GM12878 (cell line): ENCODE data around the gene CLCN7. TPM values are rescaled to one million over a fixed set of nuclear protein-coding genes. Genes with fewer than 3 reads are reported as not detected.

Source experiments
- ATAC-seq: fragments of 200-7000 bp; cut with Tn5 transposase; 3 replicates; pipeline ENCODE4 v1.9.1; 2020; ENCODE audit warnings: mild to moderate bottlenecking, moderate library complexity
- BruUV-seq: library from RNA; stranded (reverse); fragments of 400-500 nt; replicated peaks from 2 replicates; lab custom pipeline; 2021; lab: Mats Ljungman, UMichigan
- CTCF ChIA-PET: fragments of 300-600 bp; sonication (Branson Sonifier 250); formaldehyde crosslinking; extraction: SDS; loops from one replicate; lab custom pipeline; 2021; ENCODE audit warnings: inconsistent platforms; lab: Yijun Ruan, JAX
- POLR2A ChIA-PET: fragments of 350-600 bp; formaldehyde crosslinking; extraction: SDS; loops from one replicate; lab custom pipeline; 2021; ENCODE audit warnings: inconsistent platforms; lab: Charles Lee
- RAD21 ChIA-PET: fragments of 300-600 bp; sonication (Branson Sonifier 250); formaldehyde crosslinking; loops from one replicate; lab custom pipeline; 2023; ENCODE audit warnings: antibody characterized with exemption; ENCODE audit not compliant: unreplicated experiment; lab: Charles Lee
- SMC1A ChIA-PET: fragments of 300-600 bp; sonication (Branson Sonifier 250); formaldehyde crosslinking; loops from one replicate; lab custom pipeline; 2023; ENCODE audit not compliant: unreplicated experiment, uncharacterized antibody; lab: Charles Lee
- DNase-seq: peaks from one replicate; pipeline ENCODE4 v3.0.0-alpha.2; 2011; ENCODE audit warnings: low read depth, low spot score
- FAIRE-seq: peaks from 3 replicates; lab custom pipeline; 2011; peaks lifted over from hg19 to GRCh38; lab: Jason Lieb, UNC
- H2AFZ ChIP-seq: 2 replicates; pipeline ENCODE4 v1.6.0; 2011; ENCODE audit warnings: low read depth, low read length, control low read depth; ENCODE audit not compliant: control insufficient read depth
- H3K27ac ChIP-seq: 2 replicates; pipeline ENCODE4 v1.5.1; 2011; ENCODE audit warnings: control low read depth; ENCODE audit not compliant: control insufficient read depth, insufficient read depth
- H3K27me3 ChIP-seq, 2 experiments: replicated peaks in 1 of 2; 2 replicates each; pipeline versions ENCODE4 v1.6.0 to v1.6.1; 2011; ENCODE audit warnings: low read length in 1 of 2; ENCODE audit not compliant: control insufficient read depth in 2 of 2, insufficient read depth in 2 of 2
- H3K36me3 ChIP-seq, 2 experiments: 2 replicates each; pipeline ENCODE4 v1.5.1; 2011; ENCODE audit warnings: low read length in 1 of 2; ENCODE audit not compliant: control insufficient read depth in 2 of 2, insufficient read depth in 2 of 2
- H3K4me1 ChIP-seq: 2 replicates; pipeline ENCODE4 v1.6.1; 2011; ENCODE audit warnings: mild to moderate bottlenecking, low read length, moderate library complexity, mixed read lengths; ENCODE audit not compliant: control insufficient read depth, insufficient read depth
- H3K4me2 ChIP-seq: 2 replicates; pipeline ENCODE4 v1.6.0; 2011; ENCODE audit warnings: control low read depth; ENCODE audit not compliant: control insufficient read depth, insufficient read depth
- H3K4me3 ChIP-seq: fragments of 200-600 bp; sonication (generic); 2 replicates; pipeline ENCODE4 v1.5.1; 2016
- H3K79me2 ChIP-seq: 2 replicates; pipeline ENCODE4 v1.6.0; 2011; ENCODE audit warnings: low read length; ENCODE audit not compliant: control insufficient read depth, insufficient read depth
- H3K9ac ChIP-seq: 2 replicates; pipeline ENCODE4 v1.8.0; 2011; ENCODE audit warnings: low read length, control low read depth, mixed read lengths; ENCODE audit not compliant: control insufficient read depth, insufficient read depth
- H3K9me3 ChIP-seq: replicated peaks from 3 replicates; pipeline ENCODE4 v1.5.1; 2011; ENCODE audit warnings: mild to moderate bottlenecking, low read length; ENCODE audit not compliant: control insufficient read depth, insufficient read depth
- H4K20me1 ChIP-seq: 2 replicates; pipeline ENCODE4 v1.6.0; 2011; ENCODE audit not compliant: control insufficient read depth, insufficient read depth
- ATF7 ChIP-seq: fragments of 450-650 bp; IDR thresholded peaks from 2 replicates; pipeline ENCODE4 v1.6.1; 2016; ENCODE audit warnings: low read depth, mild to moderate bottlenecking
- CHD4 ChIP-seq: fragments of 200-600 bp; sonication (generic); IDR thresholded peaks from 2 replicates; pipeline ENCODE4 v1.6.1; 2016; ENCODE audit warnings: mild to moderate bottlenecking
- CREM ChIP-seq: IDR thresholded peaks from 2 replicates; pipeline ENCODE4 v1.6.1; 2014; ENCODE audit warnings: antibody characterized with exemption, low read depth
- ESRRA ChIP-seq: IDR thresholded peaks from 2 replicates; pipeline ENCODE4 v1.6.1; 2012; ENCODE audit warnings: mild to moderate bottlenecking, low read length, improper control_type of control experiment
- GABPA ChIP-seq: IDR thresholded peaks from 2 replicates; pipeline ENCODE4 v1.6.1; 2014; ENCODE audit warnings: antibody characterized with exemption, low read depth, mild to moderate bottlenecking, inconsistent platforms
- HCFC1 ChIP-seq: fragments of 150-350 bp; IDR thresholded peaks from 2 replicates; pipeline ENCODE4 v1.6.1; 2014; ENCODE audit warnings: low read length
- IRF4 ChIP-seq: IDR thresholded peaks from 2 replicates; pipeline ENCODE4 v1.6.1; 2011; ENCODE audit warnings: low read depth, low read length
- MTA2 ChIP-seq: fragments of 450-650 bp; IDR thresholded peaks from 2 replicates; pipeline ENCODE4 v1.6.1; 2016; ENCODE audit warnings: low read depth, mild to moderate bottlenecking, moderate library complexity
- MYC ChIP-seq: IDR thresholded peaks from 2 replicates; pipeline ENCODE4 v1.6.1; 2011; ENCODE audit warnings: mild to moderate bottlenecking, low read length, moderate library complexity, inconsistent platforms; ENCODE audit not compliant: insufficient read depth, insufficient replicate concordance, insufficient read length, severe bottlenecking
- NFYB ChIP-seq: IDR thresholded peaks from 2 replicates; pipeline ENCODE4 v1.6.1; 2011; ENCODE audit warnings: low read depth, mild to moderate bottlenecking, low read length, improper control_type of control experiment, moderate library complexity; ENCODE audit not compliant: insufficient read depth
- NR2C2 ChIP-seq: IDR thresholded peaks from 2 replicates; pipeline ENCODE4 v1.6.1; 2011; ENCODE audit warnings: borderline replicate concordance, low read depth; ENCODE audit not compliant: control insufficient read depth, insufficient read length
- NRF1 ChIP-seq: conservative IDR thresholded peaks from 2 replicates; pipeline ENCODE4 v1.6.1; 2011; ENCODE audit warnings: mild to moderate bottlenecking, low read depth, low read length, improper control_type of control experiment
- RCOR1 ChIP-seq: conservative IDR thresholded peaks from 2 replicates; pipeline ENCODE4 v1.6.1; 2012; ENCODE audit warnings: low read depth, low read length, improper control_type of control experiment
- STAT1 ChIP-seq: fragments of 450-650 bp; conservative IDR thresholded peaks from 2 replicates; pipeline ENCODE4 v1.6.1; 2014; ENCODE audit warnings: antibody characterized with exemption, mild to moderate bottlenecking
- STAT3 ChIP-seq: IDR thresholded peaks from 2 replicates; pipeline ENCODE4 v1.6.1; 2011; ENCODE audit warnings: low read depth, low read length, improper control_type of control experiment
- TCF7 ChIP-seq: IDR thresholded peaks from 2 replicates; pipeline ENCODE4 v1.6.1; 2014; ENCODE audit warnings: antibody characterized with exemption, borderline replicate concordance
- ZBTB11 ChIP-seq: fragments of 450-650 bp; formaldehyde crosslinking; IDR thresholded peaks from 2 replicates; pipeline ENCODE4 v1.5.0; 2022; ENCODE audit warnings: mild to moderate bottlenecking, missing genetic modification characterization
- ZNF24 ChIP-seq: fragments of 450-650 bp; IDR thresholded peaks from 2 replicates; pipeline ENCODE4 v1.6.1; 2017; ENCODE audit warnings: antibody characterized with exemption, mild to moderate bottlenecking
- ZNF274 ChIP-seq: IDR thresholded peaks from one replicate; pipeline ENCODE4 v1.8.0; 2011; ENCODE audit not compliant: insufficient read length, insufficient read depth
- WGBS: methylation state at CpG from one replicate; pipeline ENCODE4 v1.1.6; 2016; ENCODE audit warnings: low lambda C conversion rate; ENCODE audit not compliant: insufficient replicate concordance, insufficient coverage; ENCODE audit errors: missing lambda C conversion rate; 5-methylcytosine and 5-hydroxymethylcytosine counted together
- in situ Hi-C: fragments of 300-500 bp; cut with MboI; formaldehyde crosslinking; loops from 9 replicates; pipeline ENCODE4 v1.14.3; 2018; ENCODE audit warnings: mixed read lengths
- intact Hi-C: fragments of 100-400 bp; cut with micrococcal nuclease; formaldehyde crosslinking; loops from one replicate; pipeline ENCODE4 v1.14.2; 2022; ENCODE audit not compliant: unreplicated experiment
- polyA plus RNA-seq, 11 experiments: library from polyadenylated mRNA; depleted of rRNA in 4 of 11; unstranded in 6 of 11; stranded (reverse) in 5 of 11; fragments of >200 nt; fragmentation: Nextera tagmentation in 4 of 11; fragmentation: Illumina TruSeq in 1 of 11; extraction: Ambion mirVana in 4 of 11; extraction: Trizol in 1 of 11; gene quantifications; 1 replicate in 1 of 11; 2 replicates in 10 of 11; pipeline versions ENCODE4 v1.2.1 to v1.2.3, GENCODE V29; 2011 to 2016; ENCODE audit warnings: inconsistent platforms in 2 of 11, missing spikeins in 2 of 11, low read depth in 1 of 11
- total RNA-seq, 4 experiments: library from RNA; depleted of rRNA in 3 of 4; stranded (reverse); fragments of >200 nt in 3 of 4; fragmentation: Illumina TruSeq in 1 of 4; extraction: Trizol in 1 of 4; gene quantifications; 2 replicates each; pipeline versions ENCODE4 v1.2.1 to v1.2.3, GENCODE V29; 2013 to 2021

CLCN7 gene
- total and polyA plus RNA-seq, 10 of the 15 experiments (the other 5 are each of a cell fraction or from before 2014, with no cell fraction given) = 0.04 to 62.5 (median 19.9) TPM

DNA sequence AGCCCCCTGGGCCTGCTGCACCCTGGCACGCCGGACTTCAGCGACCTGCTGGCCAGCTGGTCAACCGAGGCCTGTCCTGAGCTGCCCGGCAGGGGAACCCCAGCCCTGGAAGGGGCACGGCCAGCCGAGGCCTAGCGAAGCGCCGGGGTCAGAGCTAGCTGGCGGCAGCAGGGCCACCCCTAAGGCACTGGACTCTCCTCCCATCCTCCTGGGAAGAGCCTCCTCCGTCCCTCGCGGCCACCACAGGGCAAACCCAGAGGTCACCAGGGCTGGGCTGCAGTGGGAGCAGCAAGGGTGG, 41.6 kb downstream of the CLCN7 start:
- H3K4me1 ChIP-seq = no peaks in the 10 kb centered on the region
- H3K9ac ChIP-seq = no peak overlapping the region
- H3K27me3 ChIP-seq = peaks cover 0 to 10% of the 10 kb centered on the region in 2 experiments
- ChIA-PET SMC1A (no interaction called here), RAD21 (interaction anchor here (0.7 kb wide), 1 partner anchor 8 kb away, joined by 3 read pairs; no protein-coding TSS in a partner anchor), POLR2A (no interaction called here)
- BruUV-seq = no TSS peak
- FAIRE-seq = no peak
- no peaks in the 10 kb centered on the region for H3K36me3 ChIP-seq
- H4K20me1 ChIP-seq = no peaks in the 10 kb centered on the region; the same call in 1 of the 2 replicates
- H3K4me2 ChIP-seq = no peak overlapping the region
- H3K79me2 ChIP-seq = no peaks in the 10 kb centered on the region
- TF ChIP-seq ZNF24 = no peak
- TF ChIP-seq CREM = no peak
- no peak for TF ChIP-seq GABPA
- TF ChIP-seq IRF4 = no peak
- TF ChIP-seq NFYB = no peak
- TF ChIP-seq ESRRA = no peak
- TF ChIP-seq STAT3 = no peak
- TF ChIP-seq RCOR1 = no peak
- no peak for TF ChIP-seq TCF7
- TF ChIP-seq HCFC1 = no peak
- no peak for TF ChIP-seq NR2C2
- no peak for TF ChIP-seq NRF1
- TF ChIP-seq ZNF274 = no peak
- no peak for TF ChIP-seq MTA2
- no peak for TF ChIP-seq ATF7
- TF ChIP-seq MYC = no peak
- TF ChIP-seq STAT1 = no peak
- TF ChIP-seq CHD4 = no peak
- TF ChIP-seq ZBTB11 (CRISPR knock-in tag) = no peak
- TF ChIP-seq, all 136 proteins: peak for 0
- in situ Hi-C loops = no loop called here
- 71% methylated on average over 14 of the region's 14 CpGs for WGBS
- Histone ChIP-seq H3K9me3 (no peaks in the 10 kb centered on the region), H2AFZ (no peak overlapping the region), H3K27ac (no peak overlapping the region), H3K4me3 (no peak overlapping the region)
- CTCF ChIA-PET = no interaction called here
- intact Hi-C loops = no loop called here
- DNase-seq = no peak
- ATAC-seq = no peak
